IPS-15b (cell line): ENCODE results near the gene C1QTNF6.
"Not testable (repeated sequence)": the region's sequence is repeated elsewhere in the genome, so short reads cannot be mapped to it uniquely, and the experiment has no call there.

Experiments used
- H3K27me3 ChIP-seq: one replicate; pipeline ENCODE4 v1.6.1; 2013; ENCODE audit warnings: low read length; ENCODE audit not compliant: control insufficient read depth, insufficient read depth
- H3K36me3 ChIP-seq: one replicate; pipeline ENCODE4 v1.6.1; 2013; ENCODE audit warnings: low read length; ENCODE audit not compliant: control insufficient read depth, insufficient read depth
- H3K4me1 ChIP-seq: one replicate; pipeline ENCODE4 v1.6.1; 2013; ENCODE audit warnings: mild to moderate bottlenecking, low read length; ENCODE audit not compliant: control insufficient read depth, insufficient read depth
- H3K4me3 ChIP-seq: one replicate; pipeline ENCODE4 v1.5.1; 2013; ENCODE audit warnings: low read depth, low read length
- H3K9ac ChIP-seq: one replicate; pipeline ENCODE4 v1.6.1; 2013; ENCODE audit warnings: low read depth, mild to moderate bottlenecking, low read length
- H3K9me3 ChIP-seq: one replicate; pipeline ENCODE4 v1.6.1; 2013; ENCODE audit warnings: mild to moderate bottlenecking, low read length; ENCODE audit not compliant: control insufficient read depth, insufficient read depth

The C1QTNF6 gene

DNA sequence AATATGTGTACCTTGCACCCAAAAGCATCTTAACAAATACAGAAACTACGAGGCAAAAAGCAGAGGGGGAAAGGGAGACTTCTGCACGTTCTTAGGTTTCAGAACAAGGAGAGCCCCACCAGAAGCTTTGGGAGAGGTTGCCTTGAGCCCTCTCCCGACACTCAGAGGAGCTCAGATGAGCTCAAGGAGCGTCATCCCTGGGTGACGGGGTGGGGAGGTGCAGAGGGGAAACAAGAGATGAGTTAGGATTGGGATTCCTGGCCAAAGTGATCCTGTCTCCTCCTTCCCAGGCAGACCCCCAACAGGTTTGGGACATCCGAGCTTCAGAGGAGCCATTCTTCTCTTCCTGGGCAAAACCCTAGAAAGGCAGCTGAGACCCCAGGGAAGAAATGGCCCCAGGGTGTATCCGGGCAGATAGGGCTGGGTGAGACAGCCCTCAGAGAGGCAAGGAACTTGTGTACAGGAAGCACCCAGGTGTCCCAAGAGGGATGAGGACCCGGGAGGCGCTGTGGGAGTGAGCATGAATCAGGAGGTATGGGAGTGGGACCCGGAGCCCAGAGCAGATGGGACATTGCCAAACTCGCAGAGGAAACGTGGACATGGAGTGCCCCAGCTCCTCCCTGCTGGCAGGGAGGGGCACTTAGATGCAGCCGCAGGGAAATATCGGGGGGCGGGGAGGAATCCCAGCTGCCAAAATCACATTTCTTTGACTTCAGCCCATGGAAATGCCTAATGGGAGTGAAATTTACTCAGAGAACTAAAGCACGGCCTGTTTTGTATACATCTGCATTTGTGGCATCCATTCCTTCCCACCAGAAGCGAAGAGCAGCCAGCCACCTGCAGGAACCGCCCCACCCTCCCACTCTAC lies 12.4 kb downstream of the C1QTNF6 start:
- Histone ChIP-seq H3K9me3 (no peaks in the 10 kb centered on the region), H3K36me3 (no peaks in the 10 kb centered on the region), H3K9ac (no peak overlapping the region), H3K27me3 (no peaks in the 10 kb centered on the region), H3K4me1 (no peaks in the 10 kb centered on the region), H3K4me3 (no peak overlapping the region)

DNA sequence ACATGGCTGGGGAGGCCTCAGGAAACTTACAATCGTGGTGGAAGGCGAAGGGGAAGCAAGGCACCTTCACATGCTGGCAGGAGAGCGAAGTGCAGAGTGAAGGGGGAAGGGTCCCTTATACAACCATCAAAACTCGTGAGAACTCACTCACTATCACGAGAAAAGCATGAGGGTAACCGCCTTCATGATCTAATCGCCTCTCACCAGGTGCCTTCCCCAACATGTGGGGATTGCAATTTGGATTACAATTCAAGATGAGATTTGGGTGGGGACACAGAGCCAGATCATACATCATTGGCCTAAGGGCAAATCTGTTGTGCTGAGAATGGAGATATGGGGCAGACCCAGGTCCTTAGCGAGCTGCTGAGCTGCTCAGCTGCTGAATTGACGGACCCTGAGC lies 13.1 kb downstream of the C1QTNF6 start:
- Histone ChIP-seq H3K4me1 (no peaks in the 10 kb centered on the region), H3K9me3 (no peaks in the 10 kb centered on the region), H3K9ac (no peak overlapping the region), H3K4me3 (no peak overlapping the region), H3K27me3 (no peaks in the 10 kb centered on the region), H3K36me3 (no peaks in the 10 kb centered on the region)

DNA sequence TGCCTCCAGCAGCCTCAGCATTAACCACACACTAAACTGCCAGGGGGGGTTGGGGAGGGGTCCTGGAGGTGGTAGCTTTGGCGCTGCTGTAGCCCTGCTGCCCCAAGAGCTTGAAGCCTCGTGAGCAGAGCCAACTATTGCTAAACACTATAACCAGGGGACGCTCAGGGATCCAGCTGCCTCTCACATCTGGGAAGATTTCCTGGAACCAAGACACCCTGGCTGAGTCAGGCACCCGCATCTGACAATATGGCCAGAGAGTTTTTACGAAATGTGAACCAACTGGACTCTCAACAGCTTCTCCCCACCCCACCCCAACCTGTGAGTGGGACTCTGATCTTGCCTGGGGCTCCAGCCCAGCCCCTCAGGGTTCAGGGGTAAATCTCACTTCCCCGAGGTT lies 14.3 kb downstream of the C1QTNF6 start:
- Histone ChIP-seq H3K4me3 (no peak overlapping the region), H3K9ac (no peak overlapping the region), H3K9me3 (no peaks in the 10 kb centered on the region), H3K36me3 (no peaks in the 10 kb centered on the region), H3K27me3 (no peaks in the 10 kb centered on the region), H3K4me1 (no peaks in the 10 kb centered on the region)

DNA sequence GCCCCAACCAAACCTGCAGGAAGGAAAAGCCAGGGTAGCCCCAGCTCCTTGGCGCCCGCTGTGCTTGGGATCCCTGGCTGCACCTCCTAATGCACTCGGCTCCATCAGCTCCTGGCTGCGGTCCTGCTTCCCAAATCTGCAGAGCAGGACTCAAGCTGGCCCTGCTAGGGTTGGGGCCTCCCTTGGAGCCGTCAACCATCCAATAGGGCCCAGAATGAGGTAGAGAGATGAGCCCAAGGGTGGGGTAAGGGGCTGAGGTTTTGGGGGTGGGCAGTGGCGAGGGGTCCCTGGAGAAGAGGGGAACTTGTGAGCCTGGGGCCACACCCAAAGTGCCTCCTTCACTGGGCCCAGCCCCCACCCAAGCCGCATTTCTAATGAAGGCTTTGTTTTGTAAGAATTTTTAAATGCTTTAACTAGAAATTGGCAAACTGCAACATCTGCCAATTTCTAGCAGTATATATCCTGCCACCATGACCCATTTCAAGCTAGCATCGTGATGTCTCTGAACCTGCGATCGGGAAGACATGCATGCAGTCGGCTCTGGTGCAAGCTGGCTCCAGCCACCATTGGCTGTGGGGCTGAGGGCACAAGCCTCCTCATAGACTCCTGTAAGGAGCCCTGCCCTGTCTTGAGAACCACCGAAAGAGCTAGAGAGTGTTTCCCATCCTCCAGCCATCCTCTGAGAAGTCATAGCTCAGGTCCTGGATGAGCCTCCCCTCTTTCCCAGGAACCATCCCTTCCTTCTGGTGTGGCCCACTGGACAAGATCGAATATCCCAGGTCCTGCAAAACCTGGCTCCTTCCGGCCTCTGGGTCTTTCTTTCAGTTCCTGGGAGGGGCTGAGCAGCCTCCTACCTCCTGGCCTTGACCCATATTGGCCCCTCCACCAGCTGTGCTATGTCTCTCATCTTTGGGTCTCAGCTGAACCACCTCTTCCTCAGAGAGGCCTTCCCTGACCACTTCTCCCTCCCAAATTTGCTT lies 15.5 kb downstream of the C1QTNF6 start:
- Histone ChIP-seq H3K27me3 (no peaks in the 10 kb centered on the region), H3K9ac (no peak overlapping the region), H3K4me1 (no peaks in the 10 kb centered on the region), H3K4me3 (no peak overlapping the region), H3K36me3 (no peaks in the 10 kb centered on the region), H3K9me3 (no peaks in the 10 kb centered on the region)

DNA sequence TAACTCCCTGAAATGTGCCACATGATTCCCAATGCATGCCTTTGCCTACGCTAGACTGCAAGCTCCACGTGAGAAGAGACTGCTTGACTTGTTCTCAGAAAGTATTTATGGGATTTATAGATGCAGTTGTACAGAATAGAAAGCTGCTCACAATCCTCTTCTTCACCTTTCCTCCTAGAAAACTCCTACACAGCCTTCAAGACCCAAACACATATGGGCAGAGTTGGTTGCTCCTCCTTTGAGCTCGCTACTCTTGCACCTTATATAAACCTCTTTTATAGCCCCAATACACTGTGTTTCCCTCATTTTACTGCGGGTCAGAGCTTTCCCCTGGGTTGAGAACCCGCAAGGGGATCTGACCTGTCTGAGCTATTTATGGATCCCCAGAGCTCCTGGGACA lies 16.4 kb downstream of the C1QTNF6 start:
- no peak overlapping the region for H3K4me3 ChIP-seq
- H3K9me3 ChIP-seq: no peaks in the 10 kb centered on the region
- no peaks in the 10 kb centered on the region for H3K4me1 ChIP-seq
- H3K36me3 ChIP-seq: no peaks in the 10 kb centered on the region
- H3K27me3 ChIP-seq: no peaks in the 10 kb centered on the region
- H3K9ac ChIP-seq: no peak overlapping the region

DNA sequence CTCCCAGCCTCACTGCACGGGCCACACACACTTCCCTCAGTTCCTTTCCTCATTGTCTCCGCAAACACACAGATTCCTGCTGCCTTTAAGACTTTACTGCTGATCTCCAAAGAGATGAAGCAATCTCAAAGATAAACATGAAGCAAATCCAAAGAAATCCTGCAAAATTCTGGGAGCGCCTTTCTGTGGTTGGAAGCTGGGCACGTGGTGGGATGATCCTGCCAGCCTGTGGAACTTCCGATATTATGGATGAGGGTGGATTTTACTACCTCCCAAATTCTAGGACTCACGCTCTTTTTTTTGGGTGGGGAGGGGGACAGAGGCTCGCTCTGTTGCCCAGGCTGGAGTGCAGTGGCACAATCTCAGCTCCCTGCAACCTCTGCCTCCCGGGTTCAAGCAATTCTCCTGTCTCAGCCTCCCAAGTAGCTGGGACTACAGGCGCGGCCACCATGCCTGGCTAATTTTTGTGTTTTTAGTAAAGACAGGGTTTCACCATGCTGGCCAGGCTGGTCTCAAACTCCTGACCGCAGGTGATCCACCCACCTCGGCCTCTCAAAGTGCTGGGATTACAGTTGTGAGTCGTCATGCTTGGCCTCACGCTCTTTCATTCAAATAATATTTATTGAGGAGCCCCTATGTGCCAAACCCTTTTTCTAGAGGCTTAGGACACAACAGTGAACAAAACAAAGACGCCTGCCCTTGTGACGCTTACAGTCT lies 17.2 kb downstream of the C1QTNF6 start:
- not testable (repeated sequence) for H3K36me3 ChIP-seq, H3K27me3 ChIP-seq, H3K9ac ChIP-seq, H3K4me1 ChIP-seq, H3K9me3 ChIP-seq, H3K4me3 ChIP-seq

DNA sequence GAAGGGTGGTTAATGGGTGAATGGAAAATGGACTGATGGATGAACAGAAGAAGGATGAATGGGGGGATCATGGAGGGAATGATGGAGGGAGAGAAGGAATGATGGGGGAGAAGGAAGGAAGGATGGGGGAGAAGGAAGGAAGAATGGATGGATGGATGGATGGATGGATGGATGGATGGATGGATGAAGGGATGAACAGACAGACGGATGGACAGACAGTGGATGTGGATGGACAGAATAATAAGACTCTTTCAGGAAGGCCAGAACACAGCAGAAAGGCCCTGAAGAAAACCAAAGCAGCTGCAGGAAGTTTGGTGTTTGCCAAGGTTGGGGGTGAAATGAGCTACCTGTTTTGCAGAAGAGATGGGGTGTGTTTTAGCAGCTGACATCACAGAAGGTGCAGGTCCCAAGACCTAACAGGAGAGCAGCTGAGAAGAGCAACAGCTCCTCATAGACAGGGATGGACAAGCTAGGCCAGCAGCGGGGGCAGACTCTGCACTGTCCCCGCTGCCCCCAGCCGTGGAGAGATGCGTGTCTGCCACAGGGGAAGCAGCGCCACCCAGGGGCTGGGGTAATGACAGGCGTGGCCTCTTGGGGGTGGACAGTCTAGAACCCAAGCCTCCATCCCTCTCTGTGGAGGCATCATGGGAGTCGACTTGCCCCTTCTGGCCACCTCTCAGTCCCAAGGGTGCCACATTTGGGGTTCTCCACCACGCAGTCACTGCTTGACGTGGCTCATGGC lies 17.9 kb downstream of the C1QTNF6 start:
- H3K4me1 ChIP-seq: peaks cover 3% of the 10 kb centered on the region
- no peaks in the 10 kb centered on the region for H3K9me3 ChIP-seq
- no peak overlapping the region for H3K4me3 ChIP-seq
- H3K27me3 ChIP-seq: no peaks in the 10 kb centered on the region
- no peak overlapping the region for H3K9ac ChIP-seq
- H3K36me3 ChIP-seq: no peaks in the 10 kb centered on the region

DNA sequence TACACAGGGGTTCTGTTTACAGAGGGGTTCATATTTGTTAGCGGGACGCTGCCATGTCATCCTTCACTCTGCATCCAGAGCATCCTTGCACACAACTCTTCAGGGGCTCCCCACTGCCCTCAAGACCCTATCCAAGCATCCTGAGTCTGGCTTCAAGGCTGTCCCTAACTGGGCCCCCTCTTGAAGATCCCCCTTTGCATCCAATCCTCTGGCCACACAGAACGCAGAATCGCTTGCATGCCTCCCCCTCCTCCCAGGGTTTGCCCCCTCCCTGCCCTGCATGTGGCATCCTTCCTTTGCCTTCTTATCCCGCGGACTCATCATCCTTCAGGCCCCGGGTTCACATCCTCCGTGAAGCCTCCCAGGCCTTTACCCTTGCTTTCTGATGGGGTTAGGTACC lies 18.6 kb downstream of the C1QTNF6 start:
- Histone ChIP-seq H3K9me3 (no peaks in the 10 kb centered on the region), H3K9ac (no peak overlapping the region), H3K27me3 (no peaks in the 10 kb centered on the region), H3K4me1 (peaks cover 3% of the 10 kb centered on the region), H3K36me3 (no peaks in the 10 kb centered on the region), H3K4me3 (no peak overlapping the region)

DNA sequence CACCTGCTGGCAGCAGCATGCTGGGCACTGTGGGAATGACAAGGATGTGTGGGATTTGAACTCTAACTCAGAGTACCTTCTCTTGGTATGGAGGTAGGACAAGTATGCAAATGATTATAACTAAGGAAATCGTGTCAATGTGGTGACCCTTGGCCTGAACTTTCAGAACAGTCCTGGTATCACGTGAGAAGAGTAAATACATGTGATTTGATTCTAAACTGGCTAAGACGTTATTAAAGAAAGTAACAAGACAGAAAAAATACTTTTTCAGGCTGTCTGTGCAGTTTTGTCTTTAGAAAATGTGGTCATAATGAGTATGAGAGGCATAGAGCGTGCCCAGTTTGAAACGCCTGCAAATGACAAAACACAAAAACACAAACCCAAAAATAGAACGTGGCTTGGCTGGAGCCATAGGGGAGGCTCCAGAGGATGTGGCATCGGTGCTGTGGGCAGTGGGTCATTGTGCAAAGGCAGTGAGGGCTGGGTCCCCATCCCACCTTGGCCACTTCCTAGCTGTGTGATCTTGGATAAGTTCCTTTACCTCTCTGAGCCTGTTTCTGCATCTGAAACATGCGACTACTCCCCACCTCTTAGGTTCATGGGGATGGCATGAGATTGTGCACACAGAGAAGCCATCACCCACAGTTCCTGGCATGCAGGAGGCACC lies 19.9 kb downstream of the C1QTNF6 start:
- H3K4me1 ChIP-seq: peaks cover 3% of the 10 kb centered on the region
- H3K9me3 ChIP-seq: no peaks in the 10 kb centered on the region
- no peaks in the 10 kb centered on the region for H3K36me3 ChIP-seq
- H3K9ac ChIP-seq: no peak overlapping the region
- H3K27me3 ChIP-seq: no peaks in the 10 kb centered on the region
- H3K4me3 ChIP-seq: no peak overlapping the region

DNA sequence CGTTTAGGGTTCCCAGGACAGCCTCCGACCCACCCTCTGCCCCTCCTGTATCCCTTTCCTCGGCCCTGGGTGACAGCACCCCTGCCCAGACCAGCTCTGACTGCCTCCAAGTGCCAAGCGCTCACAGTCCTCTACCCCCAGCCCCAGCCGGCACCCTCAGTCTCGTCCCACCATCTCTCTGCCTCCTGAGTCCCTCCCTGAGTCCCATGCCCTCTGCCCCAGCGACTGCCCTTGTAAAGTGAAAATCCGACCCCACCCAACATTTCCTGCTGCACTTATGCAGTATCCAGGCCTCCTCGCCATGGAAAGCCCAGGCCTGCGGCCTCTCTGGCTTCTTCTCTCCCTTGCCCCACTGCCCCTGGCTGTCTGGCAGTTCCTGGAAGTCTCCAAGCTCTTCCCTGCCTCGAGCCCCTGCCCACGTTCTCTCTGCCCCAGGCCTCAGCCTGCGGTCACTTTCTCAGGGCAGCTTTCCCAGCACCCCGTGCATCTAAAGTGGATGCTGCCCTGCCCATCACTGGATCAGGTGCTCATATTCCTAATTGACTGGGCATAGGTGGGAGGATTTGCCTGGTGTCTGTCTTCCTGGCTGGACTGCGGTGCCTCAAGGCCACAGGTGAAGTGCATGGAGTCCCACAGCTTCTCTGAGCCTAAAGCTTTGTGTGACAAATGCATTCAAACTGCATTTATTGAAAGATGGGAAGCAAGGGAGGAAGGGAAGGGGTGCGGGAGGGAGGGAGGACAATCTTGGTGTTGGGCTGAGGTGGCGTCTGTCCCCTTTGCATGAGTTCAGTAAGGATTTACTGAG lies 20.7 kb downstream of the C1QTNF6 start:
- H3K9ac ChIP-seq: no peak overlapping the region
- peaks cover 3% of the 10 kb centered on the region for H3K4me1 ChIP-seq
- H3K36me3 ChIP-seq: no peaks in the 10 kb centered on the region
- no peaks in the 10 kb centered on the region for H3K27me3 ChIP-seq
- no peaks in the 10 kb centered on the region for H3K9me3 ChIP-seq
- no peak overlapping the region for H3K4me3 ChIP-seq
